ENCODE data around the gene CYB561.

Gene CYB561

GRCh38 chr17:63398680-63399079, 47.4 kb downstream of the CYB561 start:
- in situ Hi-C loops (cut with MboI; ENCODE audit: low pct_unique_long_range_greater_than_20kb, low sequenced_read_pairs), result no loop called here
- no peak for DNase-seq

GRCh38 chr17:63395075-63395805, 50.9 kb downstream of the CYB561 start:
- no peak for DNase-seq
- in situ Hi-C loops (cut with MboI; ENCODE audit: low pct_unique_long_range_greater_than_20kb, low sequenced_read_pairs), result no loop called here

- DNase-seq, result no peak
Observed at GRCh38 chr17:63390090-63390489, 56.0 kb downstream of the CYB561 start.

GRCh38 chr17:63387656-63388340, 58.3 kb downstream of the CYB561 start:
- DNase-seq, result no peak
- in situ Hi-C loops (cut with MboI; ENCODE audit: low pct_unique_long_range_greater_than_20kb, low sequenced_read_pairs), result no loop called here

More at GRCh38 chr17:63390090-63390489, 56.0 kb downstream of the CYB561 start:
- in situ Hi-C loops (cut with MboI; ENCODE audit: low pct_unique_long_range_greater_than_20kb, low sequenced_read_pairs), result no loop called here

- DNase-seq, result no peak
- in situ Hi-C loops (cut with MboI; ENCODE audit: low pct_unique_long_range_greater_than_20kb, low sequenced_read_pairs), result no loop called here
Observed at GRCh38 chr17:63382826-63383225, 63.3 kb downstream of the CYB561 start.
